ENCODE measurements around the gene FBXL22.

The FBXL22 gene

DNA sequence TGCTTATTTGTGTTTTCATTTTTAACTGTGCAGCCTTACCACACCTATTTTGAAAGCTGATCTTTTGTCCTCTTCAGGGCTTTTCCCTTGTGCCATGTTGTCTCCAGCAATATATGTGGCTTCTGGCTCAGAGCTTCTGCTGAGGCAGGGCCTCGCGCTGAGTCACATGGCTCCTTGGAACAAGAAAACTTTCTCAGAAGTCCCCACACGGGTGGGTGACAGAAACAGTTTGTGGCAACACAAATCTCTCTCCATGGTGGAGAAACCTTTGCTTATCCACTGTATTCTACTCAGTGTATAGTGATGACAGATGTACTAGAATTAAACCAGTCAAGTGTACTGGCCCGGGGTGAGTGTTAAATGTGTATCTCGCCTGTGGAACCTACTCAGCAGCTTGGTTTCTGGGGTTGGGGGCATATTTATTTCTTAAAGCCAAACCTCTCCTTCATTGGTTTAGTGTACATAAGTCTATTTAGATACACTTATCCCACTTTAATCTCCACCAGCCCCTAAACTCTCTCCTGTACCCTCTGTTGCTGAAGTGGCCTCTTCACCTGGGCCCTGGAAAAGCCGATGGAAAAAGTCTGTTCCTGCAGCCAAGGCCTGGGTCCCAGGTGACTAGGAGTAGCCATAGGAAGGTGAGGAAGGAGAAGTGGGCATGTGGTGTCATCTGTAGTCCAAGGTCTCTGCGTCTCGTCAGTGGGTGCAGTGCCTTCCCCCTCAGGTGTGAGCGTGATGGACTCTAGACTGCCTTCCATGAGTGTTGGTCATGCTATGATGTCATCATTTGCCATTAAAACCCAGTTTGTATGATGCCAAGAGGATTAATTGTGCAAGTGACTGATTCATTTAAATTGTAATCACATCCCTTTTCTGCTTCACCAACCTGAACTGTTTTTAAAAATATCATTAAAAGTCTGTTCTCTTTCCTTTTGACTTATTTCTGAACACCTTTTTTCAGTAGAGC is 3.2 kb upstream of the FBXL22 start:
- DNase-seq (ENCODE audit: extremely low read depth in 1 of 2, low read depth in 1 of 2): no peak

DNA sequence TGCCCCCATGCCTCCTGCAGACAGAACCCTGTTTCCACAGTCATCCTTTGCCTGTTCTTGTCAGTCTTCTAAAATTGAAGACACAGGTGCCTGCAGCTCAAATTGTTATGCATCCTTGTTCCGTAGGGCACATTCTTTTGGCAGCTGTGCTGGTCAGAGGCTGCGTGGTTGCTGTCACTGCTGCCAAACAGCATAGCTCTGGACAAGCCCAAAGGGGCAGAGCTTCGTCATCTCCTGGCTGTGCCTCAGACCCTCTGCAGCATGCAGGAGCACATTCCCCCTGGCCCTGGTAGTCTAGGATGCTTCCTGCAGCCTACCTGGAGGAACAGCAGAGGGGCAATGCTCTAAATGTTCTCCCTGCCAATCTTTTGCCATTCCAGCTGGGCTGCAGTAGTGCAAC is 2.1 kb upstream of the FBXL22 start:
- no peak for DNase-seq (ENCODE audit: extremely low read depth in 1 of 2, low read depth in 1 of 2)

- no peak for DNase-seq (ENCODE audit: extremely low read depth in 1 of 2, low read depth in 1 of 2)
Observed at GRCh38 chr15:63595688-63596087, 1.5 kb upstream of the FBXL22 start.

- no peak for DNase-seq (ENCODE audit: extremely low read depth in 1 of 2, low read depth in 1 of 2)
Observed at GRCh38 chr15:63596676-63597037, 530 bp upstream of the FBXL22 start.

DNA sequence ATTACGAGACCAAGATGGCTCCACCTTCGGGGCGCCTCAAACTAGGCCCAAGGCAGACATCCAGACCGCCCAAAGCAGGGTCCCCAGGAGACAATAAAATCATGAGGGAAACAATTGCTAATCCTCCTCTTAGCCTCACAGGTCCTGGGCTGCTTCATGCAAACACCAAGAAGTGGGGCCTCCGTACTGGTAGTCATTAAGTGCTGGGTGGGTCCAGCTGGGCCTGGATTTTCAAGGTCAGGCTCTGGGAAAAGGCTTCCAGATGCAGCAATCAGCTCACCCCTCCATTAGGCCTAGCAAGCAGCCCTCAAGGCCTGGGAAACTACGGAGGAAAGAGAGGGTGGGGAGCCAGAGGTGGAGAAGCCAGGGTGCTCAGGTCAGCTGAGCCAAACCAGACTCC is 634 bp downstream of the FBXL22 start:
- DNase-seq (ENCODE audit: extremely low read depth in 1 of 2, low read depth in 1 of 2): no peak

GRCh38 chr15:63598473-63599400 is 1.6 kb downstream of the FBXL22 start:
- no peak for DNase-seq (ENCODE audit: extremely low read depth in 1 of 2, low read depth in 1 of 2)

DNA sequence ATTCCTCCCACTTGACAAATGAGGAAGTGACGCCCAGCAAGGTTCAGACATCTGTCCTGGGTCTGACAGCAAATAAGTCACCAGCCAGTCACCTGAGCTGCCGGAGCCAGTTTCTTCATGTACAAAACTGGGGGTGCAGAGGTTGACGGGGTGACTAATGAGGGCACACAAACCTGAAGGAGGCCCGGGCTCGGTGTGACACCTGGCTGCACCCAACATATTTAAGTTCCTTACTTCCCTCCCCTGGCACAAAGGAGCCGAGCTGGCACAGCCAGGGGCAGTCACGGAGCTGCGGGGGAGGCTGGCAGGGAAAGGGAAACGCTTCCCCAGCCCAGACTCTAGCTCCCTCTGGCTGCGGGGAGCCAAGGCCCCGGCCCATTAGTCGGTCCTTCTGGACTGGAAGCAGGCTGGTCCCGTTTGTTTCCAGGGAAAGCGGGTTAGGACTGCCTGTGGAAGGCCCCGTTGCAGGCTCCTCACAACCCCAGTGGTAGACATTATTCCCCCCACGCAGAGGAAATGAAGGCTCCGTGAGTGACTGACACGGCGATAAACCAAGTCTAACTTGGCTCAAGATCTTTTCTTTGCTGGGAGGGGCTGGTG is 2.3 kb downstream of the FBXL22 start:
- no peak for DNase-seq (ENCODE audit: extremely low read depth in 1 of 2, low read depth in 1 of 2)

DNA sequence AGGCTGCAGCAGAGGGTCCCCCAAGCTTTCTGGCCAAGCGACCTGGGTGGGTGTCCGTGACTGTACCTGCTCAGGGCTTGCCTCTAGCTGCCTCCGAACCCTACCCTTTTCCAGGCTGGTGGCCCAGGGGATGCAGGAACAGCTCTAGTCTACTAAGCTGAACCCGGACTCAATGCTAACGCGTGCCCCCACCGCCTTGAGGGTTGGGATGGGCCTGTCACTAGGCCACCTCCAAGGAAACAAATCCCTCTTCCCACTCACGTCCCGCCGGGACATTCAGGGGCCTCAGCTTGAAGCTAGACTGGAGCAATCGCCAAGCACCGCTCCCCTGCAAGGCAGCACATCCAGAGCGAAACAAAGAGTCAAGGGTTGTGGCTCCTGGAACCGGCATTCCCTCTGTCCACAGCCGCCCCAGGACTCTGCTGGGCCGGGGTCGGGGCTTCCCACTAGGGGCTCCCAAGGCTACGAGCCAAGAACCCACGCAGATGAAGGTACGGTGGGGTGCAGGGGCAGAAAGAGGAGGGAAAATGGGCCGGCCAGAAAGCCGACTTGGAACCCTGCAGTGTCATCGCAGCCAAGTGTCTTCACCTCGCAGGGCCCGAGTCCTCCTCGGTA is 2.9 kb downstream of the FBXL22 start:
- DNase-seq (ENCODE audit: extremely low read depth in 1 of 2, low read depth in 1 of 2): no peak

- peak; percentile 65 to 81 for DNase-seq (ENCODE audit: extremely low read depth in 1 of 2, low read depth in 1 of 2)
Observed at GRCh38 chr15:63600616-63601025, 3.4 kb downstream of the FBXL22 start.

DNA sequence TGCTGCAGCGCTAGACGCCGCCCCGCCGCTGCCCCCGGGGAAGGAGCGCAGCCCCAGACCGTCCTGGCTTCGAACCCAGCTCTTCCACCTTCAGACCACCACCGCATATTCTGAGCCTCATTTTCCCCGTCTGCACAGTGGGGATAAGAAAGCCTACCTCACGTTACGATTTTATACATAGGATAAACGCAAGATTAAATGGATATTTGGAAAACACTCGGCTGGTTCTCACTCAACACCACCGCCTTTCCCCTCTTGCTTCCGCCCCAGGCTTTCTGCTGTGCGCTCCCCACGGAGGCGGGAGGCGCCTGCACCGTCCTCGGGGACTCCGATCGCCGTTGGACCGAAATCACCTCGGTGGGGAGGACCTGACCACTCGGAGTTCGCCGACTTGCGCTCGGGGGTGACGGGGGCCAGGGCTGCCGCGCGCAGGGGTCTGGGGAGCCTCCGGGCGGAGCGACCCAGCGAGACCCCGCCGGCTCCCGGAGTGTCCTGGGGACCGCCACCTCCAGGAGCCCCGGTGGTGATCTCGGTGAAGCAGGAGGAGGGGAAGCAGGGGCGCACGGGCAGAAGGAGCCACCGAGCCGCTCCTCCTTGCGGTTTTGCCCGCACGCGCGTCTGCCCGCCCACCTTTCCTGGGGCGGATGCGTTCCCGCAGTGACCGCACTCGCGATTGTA is 4.0 kb downstream of the FBXL22 start:
- DNase-seq (ENCODE audit: extremely low read depth in 1 of 2, low read depth in 1 of 2): peak in 1 of 2 donors; percentile 37

- no peak for DNase-seq (ENCODE audit: extremely low read depth in 1 of 2, low read depth in 1 of 2)
Observed at GRCh38 chr15:63601704-63602185, 4.6 kb downstream of the FBXL22 start.

DNA sequence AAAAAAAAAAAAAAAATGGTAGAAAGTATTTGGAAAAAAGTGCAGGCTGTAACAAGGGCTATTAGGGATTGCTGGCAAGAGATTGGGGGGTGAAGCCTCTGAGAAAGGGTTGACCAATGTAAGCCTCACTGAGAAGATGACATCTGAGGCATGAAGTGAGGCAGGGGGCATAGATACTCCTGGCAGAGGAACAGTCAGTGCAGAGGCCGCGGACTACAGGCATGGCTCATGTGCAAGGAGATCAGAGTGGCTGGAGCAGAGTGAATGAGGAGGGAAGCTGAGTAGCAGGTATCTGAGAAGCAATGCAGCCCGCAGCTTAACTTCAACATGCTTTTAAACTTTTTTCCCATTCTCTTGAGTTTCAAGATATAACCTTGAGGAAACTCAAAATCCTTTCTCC is 5.4 kb downstream of the FBXL22 start:
- no peak for DNase-seq (ENCODE audit: extremely low read depth in 1 of 2, low read depth in 1 of 2)

DNA sequence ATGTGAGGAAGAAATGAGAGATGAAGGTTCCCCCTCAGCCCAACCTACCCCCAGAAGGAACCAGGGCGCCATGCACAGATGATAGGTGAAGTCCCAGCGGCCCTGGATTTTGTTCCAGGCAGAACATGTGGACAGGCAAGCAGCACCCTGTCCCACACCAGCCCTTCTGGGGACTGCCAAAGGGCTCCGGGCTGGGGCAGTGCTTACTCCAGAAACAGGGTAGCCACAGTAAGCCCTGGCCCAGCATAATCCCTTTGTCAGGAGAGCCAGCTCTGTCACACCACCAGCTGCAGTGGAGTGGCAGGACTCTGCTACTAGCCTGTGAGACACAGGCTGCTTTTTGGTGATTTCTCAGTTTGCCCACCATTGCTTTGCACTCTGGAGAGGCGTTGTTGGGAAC is 6.3 kb downstream of the FBXL22 start:
- no peak for DNase-seq (ENCODE audit: extremely low read depth in 1 of 2, low read depth in 1 of 2)

GRCh38 chr15:63604281-63604680 is 7.1 kb downstream of the FBXL22 start:
- DNase-seq (ENCODE audit: extremely low read depth in 1 of 2, low read depth in 1 of 2): no peak

- no peak for DNase-seq (ENCODE audit: extremely low read depth in 1 of 2, low read depth in 1 of 2)
Observed at GRCh38 chr15:63605036-63605435, 7.8 kb downstream of the FBXL22 start.

DNA sequence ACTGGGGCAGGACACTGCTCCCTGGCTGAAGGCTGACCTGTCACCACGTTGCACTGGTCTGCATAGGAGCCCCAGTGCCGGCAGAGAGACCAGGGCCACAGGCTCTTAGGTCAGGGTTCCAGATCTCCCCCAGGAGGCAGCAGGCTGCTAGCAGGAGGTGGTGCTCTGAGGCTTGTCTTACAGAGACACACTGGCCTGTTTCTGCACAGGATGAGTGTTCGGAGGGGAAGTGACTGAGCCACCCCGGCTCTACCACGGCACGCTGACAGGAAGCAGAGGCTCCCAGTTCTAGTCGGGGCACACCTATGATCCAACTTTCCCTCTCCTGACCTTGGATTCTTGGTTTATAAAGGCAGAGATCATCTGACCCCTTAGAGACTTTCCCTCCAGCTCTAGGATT is 8.6 kb downstream of the FBXL22 start:
- DNase-seq (ENCODE audit: extremely low read depth in 1 of 2, low read depth in 1 of 2): peak in 1 of 2 donors; percentile 26

- no peak for DNase-seq (ENCODE audit: extremely low read depth in 1 of 2, low read depth in 1 of 2)
Observed at GRCh38 chr15:63606308-63606707, 9.1 kb downstream of the FBXL22 start.

DNA sequence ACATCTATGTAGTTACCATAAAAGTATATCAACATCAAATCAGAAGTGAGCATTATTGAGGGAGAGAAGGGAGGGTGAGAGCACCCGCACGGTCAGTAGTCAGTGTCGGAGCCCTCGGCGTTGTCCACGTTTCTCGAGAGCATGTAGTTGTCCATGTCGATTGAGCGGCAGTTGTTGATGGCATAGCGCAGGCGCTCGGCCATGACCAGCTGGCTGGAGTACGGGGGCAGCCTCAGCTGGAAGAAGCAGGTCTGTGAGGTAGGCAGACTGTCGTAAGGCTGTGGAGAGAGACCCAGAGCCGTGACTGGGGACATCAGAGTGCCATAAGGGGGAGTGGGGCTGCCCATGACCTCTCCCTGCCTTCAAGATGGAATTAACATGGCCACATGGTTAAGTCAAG is 11.8 kb downstream of the FBXL22 start:
- DNase-seq (ENCODE audit: extremely low read depth in 1 of 2, low read depth in 1 of 2): no peak

DNA sequence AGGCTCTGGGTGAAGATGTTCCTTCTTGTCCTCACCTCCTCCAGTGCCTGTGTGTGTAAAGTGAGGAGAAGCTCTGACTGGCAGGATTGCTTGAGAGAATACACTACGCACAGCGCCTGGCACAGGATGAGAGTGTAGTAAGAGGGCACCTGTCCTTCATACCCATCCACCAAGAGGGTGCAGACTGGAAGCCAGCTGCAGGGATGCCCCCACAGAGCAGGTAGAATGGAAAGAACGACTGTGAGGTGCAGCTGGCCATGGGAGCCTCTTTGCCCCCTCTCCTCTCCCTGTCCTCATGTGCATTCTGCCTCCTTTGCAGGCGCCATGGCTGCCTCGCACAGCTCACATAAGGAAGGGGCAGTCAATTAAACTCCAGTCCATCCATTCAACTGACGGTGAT is 12.3 kb downstream of the FBXL22 start:
- no peak for DNase-seq (ENCODE audit: extremely low read depth in 1 of 2, low read depth in 1 of 2)

- DNase-seq (ENCODE audit: extremely low read depth in 1 of 2, low read depth in 1 of 2): peak; percentile 39 to 47
Observed at GRCh38 chr15:63610209-63610841, 13.1 kb downstream of the FBXL22 start.

All from activated CD8-positive, alpha-beta memory T cell treated with anti-CD3 and anti-CD28 coated beads for 1 hour (primary cell).